ENCODE data around the gene GTF2IRD2.
A peak's percentile ranks its signal among the peaks of the same experiment; 100 is the strongest.
"Not testable (repeated sequence)": the region's sequence is repeated elsewhere in the genome, so short reads cannot be mapped to it uniquely, and the experiment has no call there.

Gene GTF2IRD2

DNA sequence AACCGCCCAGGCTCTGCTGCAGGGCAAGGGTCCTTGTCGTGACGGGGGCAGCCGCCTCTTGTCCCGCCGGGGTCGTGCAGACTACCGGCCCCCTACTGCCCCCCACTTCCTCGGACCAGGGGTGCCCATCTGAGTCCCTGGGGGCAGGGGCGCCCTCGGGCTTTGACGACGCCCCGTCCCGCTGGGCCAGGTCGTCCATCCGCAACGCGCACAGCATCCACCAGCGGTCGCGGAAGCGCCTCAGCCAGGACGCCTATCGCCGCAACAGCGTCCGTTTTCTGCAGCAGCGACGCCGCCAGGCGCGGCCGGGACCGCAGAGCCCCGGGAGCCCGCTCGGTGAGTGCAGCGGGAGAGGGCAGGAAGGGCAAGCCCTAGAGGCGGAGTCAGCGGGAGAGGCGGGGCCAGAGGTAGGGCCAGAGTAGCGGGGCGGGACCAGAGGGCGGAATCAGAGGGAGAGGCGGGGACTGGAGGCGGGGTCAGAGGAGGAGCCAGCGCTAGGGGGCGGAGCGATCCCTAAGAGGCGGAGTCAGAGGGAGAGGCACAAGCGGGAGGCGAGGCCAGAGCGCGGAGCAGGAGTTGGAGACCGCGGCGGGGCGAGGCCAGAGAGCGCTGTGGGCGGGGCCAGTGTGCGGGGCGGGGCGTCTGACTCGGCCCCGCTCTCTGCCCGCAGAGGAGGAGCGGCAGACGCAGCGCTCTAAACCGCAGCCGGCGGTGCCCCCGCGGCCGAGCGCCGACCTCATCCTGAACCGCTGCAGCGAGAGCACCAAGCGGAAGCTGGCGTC lies 62.8 kb downstream of the GTF2IRD2 start:
- DNase-seq (ENCODE audit: low spot score), result peak; percentile 83

DNA sequence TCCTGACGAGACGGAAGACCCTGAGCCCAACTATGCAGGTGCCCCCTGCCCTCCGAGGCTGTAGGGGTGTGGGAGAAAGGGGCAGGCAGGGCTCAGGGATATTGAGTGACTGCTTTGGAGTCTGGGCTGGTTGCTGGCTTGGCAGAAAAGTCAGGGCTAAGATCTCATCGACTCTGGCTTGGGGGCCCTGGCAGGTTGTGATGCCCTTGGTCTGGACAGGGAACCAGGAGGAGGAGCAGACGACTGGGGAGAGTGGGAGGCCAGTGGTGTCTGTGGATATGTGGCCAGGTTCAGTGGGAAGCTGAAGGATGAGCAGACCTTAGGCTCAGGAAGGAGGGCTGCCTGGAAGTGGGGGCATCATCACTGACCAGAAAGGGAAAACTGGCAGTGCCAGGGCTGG lies 67.8 kb downstream of the GTF2IRD2 start:
- DNase-seq (ENCODE audit: low spot score), result not testable (repeated sequence)

DNA sequence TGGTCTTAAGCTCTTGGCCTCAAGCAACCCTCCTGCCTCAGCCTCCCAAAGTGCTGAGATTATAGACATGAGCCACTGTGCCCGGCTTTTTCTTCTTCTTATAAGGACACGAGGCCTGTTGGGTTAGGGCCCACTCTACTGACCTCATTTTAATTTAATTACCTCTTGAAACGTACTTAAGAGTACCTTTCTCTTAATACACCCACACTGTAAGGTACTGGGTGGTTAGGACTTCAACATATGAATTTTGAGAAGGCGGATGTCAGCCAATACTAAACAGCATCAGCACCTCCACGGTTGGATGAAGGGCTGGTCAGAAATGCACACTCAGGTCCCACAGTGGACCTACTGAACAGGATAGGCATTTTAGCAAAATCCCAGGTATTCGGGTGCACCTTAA lies 69.7 kb downstream of the GTF2IRD2 start:
- not testable (repeated sequence) for DNase-seq (ENCODE audit: low spot score)

DNA sequence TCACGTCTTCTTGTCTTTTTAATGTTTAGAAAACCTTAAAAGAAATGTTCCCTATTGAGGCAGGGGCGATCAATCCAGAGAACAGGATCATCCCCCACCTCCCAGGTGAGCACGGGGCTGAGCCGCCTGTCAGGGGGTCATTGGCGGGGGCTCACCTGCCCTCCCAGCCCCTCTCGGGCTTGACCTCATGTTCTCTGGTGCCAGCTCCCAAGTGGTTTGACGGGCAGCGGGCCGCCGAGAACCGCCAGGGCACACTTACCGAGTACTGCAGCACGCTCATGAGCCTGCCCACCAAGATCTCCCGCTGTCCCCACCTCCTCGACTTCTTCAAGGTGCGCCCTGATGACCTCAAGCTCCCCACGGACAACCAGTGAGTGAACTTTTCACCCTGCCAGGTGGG lies 72.4 kb downstream of the GTF2IRD2 start:
- not testable (repeated sequence) for DNase-seq (ENCODE audit: low spot score)

DNA sequence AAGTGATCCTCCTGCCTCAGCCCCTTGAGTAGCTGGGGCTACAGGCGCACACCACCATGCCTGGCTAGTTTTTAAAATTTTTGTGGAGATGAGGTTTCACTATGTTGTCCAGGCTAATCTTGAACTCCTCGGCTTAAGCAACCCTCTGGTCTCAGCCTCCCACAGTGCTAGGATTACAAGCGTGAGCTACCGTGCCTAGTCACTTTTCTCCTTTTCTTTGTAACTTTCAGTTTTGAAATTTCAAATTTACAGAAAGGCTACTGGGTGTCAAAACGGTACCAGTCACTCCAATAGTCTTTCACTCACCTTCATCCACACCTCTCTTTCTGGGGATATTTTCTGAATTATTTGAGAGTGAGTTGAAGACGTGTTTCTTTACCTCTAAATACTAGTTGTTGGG lies 76.3 kb downstream of the GTF2IRD2 start:
- not testable (repeated sequence) for DNase-seq (ENCODE audit: low spot score)

DNA sequence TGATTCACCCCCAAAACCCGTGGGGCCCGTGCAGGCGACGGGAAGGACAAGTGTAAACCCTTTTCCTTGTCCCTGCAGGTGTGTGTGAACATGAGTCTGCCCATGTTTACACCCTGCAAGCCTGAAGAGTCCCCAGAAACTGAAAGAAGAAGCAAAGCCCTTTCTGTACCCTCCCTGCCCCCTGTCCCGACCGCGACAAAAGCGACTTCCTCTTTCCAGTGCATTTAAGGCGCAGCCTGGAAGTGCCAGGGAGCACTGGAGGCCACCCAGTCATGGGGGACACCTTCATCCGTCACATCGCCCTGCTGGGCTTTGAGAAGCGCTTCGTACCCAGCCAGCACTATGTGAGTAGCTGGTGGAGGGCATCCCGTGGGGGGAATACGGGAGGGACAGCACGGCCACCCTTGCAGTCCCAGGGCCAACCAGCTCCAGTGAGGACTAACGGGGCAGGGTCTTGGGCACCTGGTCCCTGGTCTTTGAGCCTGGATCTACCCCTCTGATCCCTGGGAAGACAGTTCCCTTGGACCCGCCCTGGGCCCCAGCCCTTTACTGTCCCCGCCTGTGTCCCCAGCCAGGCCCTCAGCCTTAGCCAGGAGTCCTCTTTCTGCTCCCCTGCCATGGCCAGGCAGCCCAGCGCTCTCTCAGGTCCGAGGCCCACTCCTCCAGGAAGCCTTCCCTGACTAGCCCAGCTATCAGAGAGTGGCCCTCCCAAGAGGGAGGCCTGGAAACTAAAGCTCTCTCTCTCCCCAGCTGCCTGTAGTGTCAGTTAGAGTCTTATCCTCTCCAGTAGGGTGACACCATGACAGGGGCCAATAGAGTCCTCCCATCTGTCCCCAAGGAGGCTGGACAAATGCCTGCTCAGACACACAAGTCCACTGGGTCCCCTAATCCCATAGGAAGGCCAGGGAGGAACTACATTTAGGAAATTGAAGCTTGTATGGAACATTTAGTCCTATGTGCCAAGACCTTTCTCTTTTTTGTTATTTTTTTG lies 77.3 kb downstream of the GTF2IRD2 start, which contains the start of gene NCF1:
NCF1 (plus strand) TSS at position 252 of the 991 bp plus-strand sequence; CDS start at position 273, 21 bp downstream.
- DNase-seq (ENCODE audit: low spot score), result not testable (repeated sequence)

DNA sequence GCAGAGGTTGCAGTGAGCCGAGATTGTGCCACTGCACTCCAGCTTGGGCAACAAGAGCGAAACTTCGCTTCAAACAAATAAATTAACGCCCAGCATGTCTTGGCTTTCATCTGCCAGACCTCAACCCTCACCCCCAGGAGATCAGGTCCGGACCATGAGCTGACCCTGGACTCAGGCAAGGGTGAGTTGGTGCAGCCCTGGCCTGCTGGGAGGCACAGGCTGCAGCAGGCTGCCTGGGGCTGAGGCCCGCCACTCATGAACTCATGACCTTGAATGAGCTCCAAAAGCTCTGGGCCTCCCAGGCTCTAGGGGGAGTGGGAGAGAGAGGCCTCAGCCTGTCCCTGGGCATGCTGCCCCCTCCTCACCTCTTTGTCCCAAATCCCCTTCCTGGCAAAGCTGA lies 79.3 kb downstream of the GTF2IRD2 start:
- not testable (repeated sequence) for DNase-seq (ENCODE audit: low spot score)

DNA sequence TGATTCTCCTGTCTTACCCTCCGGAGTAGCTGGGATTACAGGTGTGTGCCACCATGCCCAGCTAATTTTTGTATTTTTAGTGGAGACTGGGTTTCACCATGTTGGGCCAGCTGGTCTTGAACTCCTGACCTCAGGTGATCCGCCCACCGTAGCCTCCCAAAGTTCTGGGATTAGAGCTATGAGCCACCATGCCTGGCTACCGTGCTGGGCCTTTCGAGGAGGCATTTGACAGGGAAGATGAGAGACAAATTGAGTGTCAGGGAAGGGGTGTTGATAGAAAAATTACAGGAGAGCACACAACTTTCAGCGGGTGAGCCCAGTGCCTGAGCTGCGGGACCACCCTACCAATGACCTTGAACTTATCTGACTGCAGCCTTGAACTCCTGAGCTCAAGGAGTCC lies 81.3 kb downstream of the GTF2IRD2 start:
- DNase-seq (ENCODE audit: low spot score), result not testable (repeated sequence)

DNA sequence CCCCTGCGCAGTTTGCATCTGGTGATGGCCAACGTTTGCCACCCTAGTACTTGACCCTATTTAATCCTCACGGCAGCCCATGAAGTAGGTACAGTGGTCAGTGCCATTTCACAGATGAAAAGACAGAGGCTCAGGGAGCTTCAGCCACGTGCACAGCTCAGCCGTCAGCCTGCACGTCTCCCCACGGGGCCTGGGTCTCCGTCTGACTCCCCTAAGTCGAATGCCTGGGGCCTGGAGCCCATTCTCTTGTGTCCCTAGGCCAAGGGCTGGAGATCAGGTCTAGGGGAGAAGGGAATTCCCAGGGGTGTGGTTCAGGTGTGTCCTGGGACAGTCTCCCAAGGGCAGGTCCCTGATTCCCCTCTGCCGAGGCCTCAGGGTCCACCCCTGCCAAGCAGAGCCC lies 84.4 kb downstream of the GTF2IRD2 start:
- DNase-seq (ENCODE audit: low spot score), result not testable (repeated sequence)

DNA sequence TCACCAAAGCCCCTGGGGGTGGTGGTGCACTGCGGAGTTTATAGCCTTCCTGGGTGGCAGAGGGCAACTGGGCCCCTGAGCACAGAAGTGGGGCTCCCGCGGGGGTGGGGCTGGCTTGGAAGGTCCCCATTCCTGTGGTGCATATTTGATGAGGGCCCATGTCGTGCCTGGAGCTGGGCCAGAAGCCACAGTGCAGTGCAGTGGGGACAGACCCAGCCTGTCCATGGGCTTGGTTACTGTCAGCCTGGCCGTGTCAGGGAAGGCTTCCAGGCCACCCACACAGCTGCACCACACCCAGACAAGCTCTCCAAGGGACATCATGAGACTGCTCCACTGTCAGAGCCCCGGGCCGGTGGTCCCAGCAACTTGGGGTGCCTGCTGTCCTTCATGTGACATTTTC lies 84.9 kb downstream of the GTF2IRD2 start:
- not testable (repeated sequence) for DNase-seq (ENCODE audit: low spot score)

DNA sequence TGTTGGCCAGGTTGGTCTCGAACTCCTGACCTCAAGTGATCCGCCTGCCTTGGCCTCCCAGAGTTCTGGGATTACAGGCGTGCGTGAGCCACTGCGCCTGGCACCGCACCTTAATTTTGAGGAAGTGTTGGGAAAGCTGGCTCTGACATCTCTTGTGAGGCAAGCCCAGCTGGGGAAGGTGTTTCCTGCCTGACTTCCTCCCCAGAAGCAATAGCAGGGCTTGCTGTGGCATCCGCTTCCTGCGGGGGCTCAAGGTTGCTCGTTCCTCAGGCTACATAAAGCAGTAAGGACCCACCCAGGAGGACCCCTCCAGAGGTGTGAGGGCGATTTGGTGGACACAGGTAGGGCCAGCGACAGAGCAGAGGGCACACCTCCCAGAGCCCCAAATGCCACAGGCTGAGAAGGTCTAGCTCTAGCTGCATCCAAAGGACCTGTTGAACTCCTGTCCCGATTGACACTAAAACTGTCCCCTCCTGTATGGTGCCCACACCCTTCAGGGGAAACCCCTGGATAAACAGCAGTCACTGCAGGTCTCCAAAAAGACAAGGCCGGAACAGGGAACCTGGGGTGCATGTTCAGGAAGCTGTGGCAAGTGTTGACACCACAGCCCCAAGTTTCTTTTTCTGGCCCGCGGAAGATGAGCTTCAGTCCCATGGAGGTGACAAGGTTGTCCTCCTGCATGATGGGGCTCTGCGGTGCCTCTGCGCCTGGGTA lies 86.0 kb downstream of the GTF2IRD2 start:
- not testable (repeated sequence) for DNase-seq (ENCODE audit: low spot score)

DNA sequence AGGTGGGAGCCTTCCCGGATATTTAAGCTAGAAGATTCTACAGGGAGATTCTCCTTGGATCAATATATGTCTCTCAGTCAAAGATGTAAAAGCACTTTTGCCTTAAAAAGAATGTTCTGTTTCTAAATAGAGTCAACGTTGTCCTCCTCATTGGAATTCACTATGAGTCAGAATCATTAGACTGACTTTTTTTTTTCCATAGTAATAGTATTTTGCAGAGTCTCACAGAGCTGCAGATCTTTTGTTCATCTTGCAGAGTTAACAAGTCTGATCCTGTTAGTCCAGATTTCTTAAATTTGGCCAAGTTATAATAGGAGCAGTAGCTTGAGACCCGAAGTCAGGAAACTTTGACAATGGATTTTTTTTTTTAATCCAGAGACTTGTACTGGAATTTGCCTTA lies 92.4 kb downstream of the GTF2IRD2 start:
- not testable (repeated sequence) for DNase-seq (ENCODE audit: low spot score)

DNA sequence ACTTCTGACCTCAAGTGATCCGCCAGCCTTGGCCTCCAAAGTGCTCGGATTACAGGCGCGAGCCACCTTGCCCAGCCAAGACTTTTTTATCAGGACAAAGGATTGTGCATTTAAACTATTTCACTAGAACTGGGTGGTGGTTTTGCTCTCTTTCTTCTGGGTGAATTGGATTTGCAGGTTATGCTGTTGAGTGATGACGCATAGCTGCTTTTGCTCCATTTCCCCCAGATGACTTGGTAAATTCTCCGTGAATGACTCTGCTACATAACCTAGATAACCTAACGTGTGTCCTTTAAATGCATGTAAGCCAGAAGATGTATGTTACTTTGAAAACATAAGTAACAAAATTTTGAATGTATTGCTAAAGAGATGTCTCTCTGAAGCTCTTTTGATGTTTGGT lies 93.1 kb downstream of the GTF2IRD2 start:
- DNase-seq (ENCODE audit: low spot score), result not testable (repeated sequence)

DNA sequence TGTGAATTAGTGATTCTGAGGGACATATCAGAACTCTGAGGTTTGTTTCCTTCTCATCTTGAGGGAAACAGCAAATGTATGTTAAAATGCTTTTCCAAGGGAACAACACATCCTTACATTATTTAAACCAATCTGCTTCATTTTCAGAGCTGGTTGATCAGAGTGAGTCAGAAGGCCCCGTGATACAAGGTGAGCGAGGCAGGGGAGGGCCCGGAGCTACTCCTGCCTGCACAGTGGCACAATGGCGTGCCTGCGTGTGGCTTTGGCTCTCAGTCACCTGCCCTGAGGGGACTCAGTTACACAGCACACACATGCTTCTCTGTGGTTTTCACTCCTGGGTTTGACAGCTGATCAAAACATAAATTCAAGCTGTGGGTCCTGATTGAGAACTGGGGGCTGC lies 94.7 kb downstream of the GTF2IRD2 start:
- DNase-seq (ENCODE audit: low spot score), result not testable (repeated sequence)

DNA sequence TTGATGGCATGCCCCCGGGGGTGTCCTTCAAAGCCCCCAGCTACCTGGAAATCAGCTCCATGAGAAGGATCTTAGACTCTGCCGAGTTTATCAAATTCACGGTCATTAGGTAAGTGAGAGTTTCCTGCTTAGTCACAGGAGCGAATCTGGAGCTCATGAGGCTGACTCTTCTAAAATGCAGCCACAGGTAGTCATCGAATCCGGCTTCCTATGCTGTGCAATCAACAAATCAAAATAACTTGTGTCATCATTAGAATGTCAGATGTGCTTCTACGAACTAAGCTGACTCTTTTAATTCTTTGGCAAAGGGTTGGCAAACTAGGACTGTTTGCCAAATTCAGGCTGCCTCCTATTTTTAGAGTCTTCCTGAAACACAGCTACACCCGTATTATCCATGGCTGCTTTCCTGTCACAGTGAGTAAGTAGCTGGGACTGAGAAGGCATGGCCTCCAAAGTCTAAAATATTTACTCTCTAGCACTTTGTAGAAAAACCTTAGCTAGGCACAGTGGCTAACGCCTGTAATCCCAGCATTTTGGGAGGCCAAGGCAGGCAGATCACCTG lies 97.4 kb downstream of the GTF2IRD2 start:
- not testable (repeated sequence) for DNase-seq (ENCODE audit: low spot score)

All from cerebellar cortex (tissue), 1 donor.